ENCODE measurements around the gene SMARCA2. TPM values are rescaled to one million over a fixed set of nuclear protein-coding genes. Genes with fewer than 3 reads are reported as not detected.

Gene SMARCA2
- total RNA-seq, 6 donors from 2014 or later, result 74.3 to 210 (median 139) TPM

DNA sequence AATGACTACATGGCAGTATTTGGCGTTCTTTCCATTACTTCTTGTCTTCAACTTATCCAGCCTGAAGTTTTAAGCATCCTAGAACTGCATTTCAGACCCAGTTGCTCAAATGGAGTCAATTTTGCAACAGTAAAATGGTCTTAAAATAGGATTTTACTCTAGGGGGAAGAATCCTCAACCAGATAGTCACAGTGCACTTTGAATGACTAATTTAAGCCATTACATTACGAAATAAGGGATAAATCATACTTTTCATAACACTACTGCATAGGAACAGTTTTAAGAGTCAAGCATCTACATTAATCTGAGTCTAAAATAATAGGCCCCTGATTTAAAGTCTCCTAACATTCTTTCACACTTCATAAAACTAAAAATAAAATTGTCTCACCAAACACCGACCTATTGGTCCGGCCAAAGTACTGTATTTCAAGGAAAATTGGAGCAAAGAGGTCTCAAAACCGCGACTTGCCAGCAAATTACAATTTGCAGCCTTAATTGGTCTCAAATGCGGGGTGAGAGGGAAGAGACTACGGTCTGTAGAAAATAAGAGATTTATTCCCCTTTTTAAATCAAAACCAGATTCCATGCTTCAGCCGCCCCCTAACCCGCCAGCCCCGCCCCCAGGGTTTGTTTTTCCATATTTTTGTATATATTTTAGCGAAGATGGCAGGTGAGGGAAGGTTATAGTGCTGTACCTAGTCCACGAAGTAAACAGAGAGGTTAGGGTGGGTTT is 1.2 kb upstream of the SMARCA2 start:
- no peak for ATAC-seq (ENCODE audit: low FRiP score in 2 of 2)
- Histone ChIP-seq H3K36me3 (no peaks in the 10 kb centered on the region), H3K9me3 (no peaks in the 10 kb centered on the region), H3K27ac (peak overlapping the region; percentile 94 to 98 (median 98)), H3K4me3 (peak overlapping the region; percentile 47 to 88 (median 73)), H3K4me1 (peaks cover 11 to 16% (median 13%) of the 10 kb centered on the region in 4 donors), H3K27me3 (no peaks in the 10 kb centered on the region)
- TF ChIP-seq POLR2AphosphoS5 (IDR thresholded peaks at IDR 0.05) (no peak), EP300 (IDR thresholded peaks at IDR 0.05) (no peak), POLR2A (IDR thresholded peaks at IDR 0.05) (no peak)
- TF ChIP-seq, protein P1, sequence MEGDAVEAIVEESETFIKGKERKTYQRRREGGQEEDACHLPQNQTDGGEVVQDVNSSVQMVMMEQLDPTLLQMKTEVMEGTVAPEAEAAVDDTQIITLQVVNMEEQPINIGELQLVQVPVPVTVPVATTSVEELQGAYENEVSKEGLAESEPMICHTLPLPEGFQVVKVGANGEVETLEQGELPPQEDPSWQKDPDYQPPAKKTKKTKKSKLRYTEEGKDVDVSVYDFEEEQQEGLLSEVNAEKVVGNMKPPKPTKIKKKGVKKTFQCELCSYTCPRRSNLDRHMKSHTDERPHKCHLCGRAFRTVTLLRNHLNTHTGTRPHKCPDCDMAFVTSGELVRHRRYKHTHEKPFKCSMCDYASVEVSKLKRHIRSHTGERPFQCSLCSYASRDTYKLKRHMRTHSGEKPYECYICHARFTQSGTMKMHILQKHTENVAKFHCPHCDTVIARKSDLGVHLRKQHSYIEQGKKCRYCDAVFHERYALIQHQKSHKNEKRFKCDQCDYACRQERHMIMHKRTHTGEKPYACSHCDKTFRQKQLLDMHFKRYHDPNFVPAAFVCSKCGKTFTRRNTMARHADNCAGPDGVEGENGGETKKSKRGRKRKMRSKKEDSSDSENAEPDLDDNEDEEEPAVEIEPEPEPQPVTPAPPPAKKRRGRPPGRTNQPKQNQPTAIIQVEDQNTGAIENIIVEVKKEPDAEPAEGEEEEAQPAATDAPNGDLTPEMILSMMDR (IDR thresholded peaks at IDR 0.05), result no peak
- DNase-seq, result peak in 1 of 2 donors; percentile 21
- 21 to 26% methylated on average over 13 of the region's 13 CpGs for WGBS, 2 donors

DNA sequence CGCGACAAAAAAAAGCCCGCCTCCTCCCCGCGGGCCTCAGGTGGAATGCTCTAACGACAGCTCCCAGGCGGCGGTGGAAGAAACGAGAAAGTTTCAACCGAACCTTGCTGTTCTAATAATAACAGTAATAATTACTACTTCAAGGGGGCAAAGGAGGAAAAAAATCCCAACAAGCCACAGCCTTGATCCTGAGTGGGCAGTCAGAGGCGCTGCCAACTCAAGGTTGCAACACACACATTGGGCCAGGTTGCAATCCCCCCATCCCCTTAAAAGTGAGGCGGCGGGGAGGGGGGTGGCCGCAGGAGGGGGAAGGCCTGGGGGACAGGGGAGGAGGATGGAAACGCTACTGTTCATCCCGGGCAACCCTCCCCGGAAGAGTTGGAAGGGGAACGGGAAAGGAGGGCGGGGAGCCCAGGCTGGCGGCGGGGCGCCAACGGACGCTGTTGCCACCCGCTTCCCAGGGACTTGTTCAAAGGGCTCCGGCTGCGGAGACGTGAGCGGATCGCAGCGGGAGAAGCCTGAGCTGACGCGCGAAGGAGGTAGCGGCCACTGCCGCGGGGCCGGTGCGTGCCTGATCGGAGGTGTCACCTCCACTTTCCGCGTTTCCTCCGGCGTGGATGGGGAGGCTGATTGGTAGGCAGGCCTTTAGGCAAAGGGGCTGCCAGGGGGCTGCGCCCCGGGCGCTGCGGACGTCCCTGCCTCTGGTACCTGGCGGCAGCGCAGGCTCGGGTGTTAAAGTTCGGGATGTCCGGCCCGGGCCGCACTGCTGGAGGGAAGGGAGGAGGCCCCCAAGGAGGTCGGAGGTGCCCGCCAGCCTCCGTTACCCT is 647 bp downstream of the SMARCA2 start:
- H3K4me1 ChIP-seq, result peaks cover 20 to 34% (median 26%) of the 10 kb centered on the region in 4 donors
- H3K9me3 ChIP-seq, result no peaks in the 10 kb centered on the region
- H3K27me3 ChIP-seq, result no peaks in the 10 kb centered on the region
- peak; percentile 49 to 93 for DNase-seq
- TF ChIP-seq, protein P1 (IDR thresholded peaks at IDR 0.05), result no peak
- peak in 1 of 4 donors; percentile 23 for TF ChIP-seq POLR2A (IDR thresholded peaks at IDR 0.05)
- H3K27ac ChIP-seq, result peak overlapping the region; percentile 94 to 98 (median 98)
- H3K36me3 ChIP-seq, result no peaks in the 10 kb centered on the region
- H3K4me3 ChIP-seq, result peak overlapping the region; percentile 43 to 88 (median 73)
- ATAC-seq (ENCODE audit: low FRiP score in 2 of 2), result peak; percentile 1 to 19
- 1% methylated on average over 45 to 59 of the region's 59 CpGs for WGBS, 2 donors

DNA sequence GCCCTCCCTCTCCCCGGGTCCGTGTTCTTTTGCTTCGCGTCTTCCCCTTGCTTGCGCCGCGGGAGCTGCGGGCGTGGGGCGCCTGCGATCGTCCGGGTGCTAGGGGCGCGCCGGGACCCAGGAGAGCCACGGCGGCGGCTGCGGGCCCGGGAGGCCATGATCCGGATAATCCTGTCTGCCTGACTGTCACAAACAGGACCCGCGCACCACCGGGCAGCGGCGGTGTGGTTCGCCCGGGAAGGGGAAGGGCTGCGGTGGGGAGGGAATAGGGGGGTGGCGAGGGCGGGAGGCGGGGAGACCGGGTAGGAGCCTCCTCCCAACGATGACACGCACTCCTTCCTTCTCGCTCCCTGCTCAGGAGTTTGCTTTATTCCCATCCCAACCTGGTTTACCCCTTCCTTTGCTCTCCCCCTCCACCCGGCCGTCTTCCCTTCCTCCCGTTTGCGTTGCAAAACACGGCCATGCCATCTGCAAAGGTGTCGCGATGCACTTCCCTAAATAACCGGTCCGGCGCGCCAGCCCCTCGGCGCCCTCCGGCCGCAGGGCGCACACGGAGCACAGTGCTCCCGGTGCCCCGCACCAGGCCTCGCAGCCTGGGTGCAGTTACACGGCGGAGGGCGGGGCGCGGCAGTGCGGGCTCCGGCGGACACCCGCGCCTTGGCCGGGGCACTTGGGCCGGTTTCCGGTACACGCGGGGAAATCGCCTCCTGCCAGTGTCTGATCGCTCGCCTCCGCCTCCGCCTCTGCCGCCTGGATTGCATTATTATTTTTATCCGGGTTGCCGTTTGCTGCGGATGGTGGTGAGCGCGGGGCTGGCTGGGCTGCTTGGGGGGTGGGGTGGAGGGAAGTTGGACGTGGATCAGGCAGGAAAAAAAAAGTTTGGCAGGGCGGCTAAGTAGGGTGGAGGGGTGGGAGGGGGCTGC is 1.5 kb downstream of the SMARCA2 start:
- H3K9me3 ChIP-seq, result no peaks in the 10 kb centered on the region
- TF ChIP-seq POLR2A (IDR thresholded peaks at IDR 0.05), result peak in 3 of 4 donors; percentile 0 to 78 (median 47)
- TF ChIP-seq EP300 (IDR thresholded peaks at IDR 0.05), result no peak
- TF ChIP-seq, protein P1 (IDR thresholded peaks at IDR 0.05), result peak in 2 of 6 experiments; percentile 23 to 36
- peak; percentile 51 to 93 for TF ChIP-seq POLR2AphosphoS5 (IDR thresholded peaks at IDR 0.05)
- DNase-seq, result peak; percentile 87 to 94
- peak overlapping the region; percentile 43 to 88 (median 73) for H3K4me3 ChIP-seq
- H3K4me1 ChIP-seq, result peaks cover 20 to 40% (median 31%) of the 10 kb centered on the region in 4 donors
- H3K27ac ChIP-seq, result peak overlapping the region; percentile 94 to 98 (median 98)
- 1% methylated on average over 42 to 50 of the region's 85 CpGs for WGBS, 2 donors
- no peaks in the 10 kb centered on the region for H3K27me3 ChIP-seq
- no peaks in the 10 kb centered on the region for H3K36me3 ChIP-seq
- ATAC-seq (ENCODE audit: low FRiP score in 2 of 2), result peak; percentile 60 to 68

DNA sequence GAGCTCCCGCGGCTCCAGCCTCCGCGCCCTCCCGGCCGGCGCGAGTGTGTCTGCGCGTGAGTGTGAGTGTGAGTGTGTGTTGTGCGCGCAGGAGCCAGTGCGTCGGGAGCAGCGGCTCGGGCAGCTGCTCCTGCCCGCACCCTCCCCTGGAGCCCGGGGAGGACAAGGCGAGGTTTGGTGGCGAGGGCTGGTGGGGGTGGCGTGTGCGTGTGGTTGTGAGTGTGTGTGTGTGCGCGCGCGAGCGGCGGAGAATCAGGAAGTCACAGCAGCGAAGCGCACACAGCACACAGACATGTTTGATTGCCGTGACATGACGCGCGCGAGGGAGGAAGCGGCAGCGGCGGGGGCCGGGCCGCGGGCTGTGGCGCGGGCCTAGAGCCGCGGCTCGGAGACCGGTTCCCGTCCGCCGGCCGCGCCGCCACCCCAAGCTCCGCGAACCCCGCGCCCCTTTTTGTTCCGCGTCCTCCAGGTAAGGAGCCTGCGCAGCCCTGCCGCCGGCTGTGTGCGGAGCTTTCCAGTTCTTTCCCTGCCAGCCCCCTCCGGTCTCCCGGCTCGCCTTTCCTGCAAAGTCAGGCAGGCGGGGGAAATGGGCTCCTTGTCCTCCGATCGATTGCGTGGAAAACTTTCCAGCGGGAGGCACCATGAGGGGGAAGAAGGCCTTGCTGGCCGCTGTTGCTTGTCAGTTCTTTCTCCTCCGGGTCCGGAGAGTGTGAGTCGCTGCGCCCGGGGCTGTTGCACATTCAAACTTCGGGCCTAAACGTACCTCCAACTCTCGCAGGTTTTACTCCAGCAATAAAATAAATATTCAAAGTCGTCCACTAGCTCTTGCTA is 2.4 kb downstream of the SMARCA2 start:
- H3K9me3 ChIP-seq, result no peaks in the 10 kb centered on the region
- peak; percentile 86 to 95 for DNase-seq
- H3K4me3 ChIP-seq, result peak overlapping the region; percentile 43 to 88 (median 73)
- peak overlapping the region; percentile 94 to 98 (median 98) for H3K27ac ChIP-seq
- TF ChIP-seq, protein P1 (IDR thresholded peaks at IDR 0.05), result no peak
- TF ChIP-seq POLR2AphosphoS5 (IDR thresholded peaks at IDR 0.05) (peak; percentile 78 to 90), POLR2A (IDR thresholded peaks at IDR 0.05) (peak in 3 of 4 donors; percentile 71 to 84 (median 76)), EP300 (IDR thresholded peaks at IDR 0.05) (no peak)
- WGBS, 2 donors, result 0% methylated on average over 57 to 81 of the region's 81 CpGs
- H3K4me1 ChIP-seq, result peaks cover 23 to 49% (median 40%) of the 10 kb centered on the region in 4 donors
- H3K36me3 ChIP-seq, result no peaks in the 10 kb centered on the region
- H3K27me3 ChIP-seq, result no peaks in the 10 kb centered on the region
- peak; percentile 73 to 76 for ATAC-seq (ENCODE audit: low FRiP score in 2 of 2)

All from upper lobe of left lung (tissue), 6 donors.